Astrocyte (in vitro differentiated cells and primary cell): ENCODE measurements around the gene UBE4B.

Experiments
- EZH2 ChIP-seq: IDR thresholded peaks from 2 replicates; pipeline ENCODE4 v1.6.1; 2012; ENCODE audit warnings: mild to moderate bottlenecking, low read length, inconsistent platforms; ENCODE audit not compliant: insufficient read depth
- TF ChIP-seq, protein P1 (sequence below): IDR thresholded peaks from 2 replicates; pipeline ENCODE4 v1.5.1; 2011; ENCODE audit warnings: low read depth, mild to moderate bottlenecking, inconsistent platforms, low read length, moderate library complexity; ENCODE audit not compliant: insufficient read depth

- TF ChIP-seq, protein P1, sequence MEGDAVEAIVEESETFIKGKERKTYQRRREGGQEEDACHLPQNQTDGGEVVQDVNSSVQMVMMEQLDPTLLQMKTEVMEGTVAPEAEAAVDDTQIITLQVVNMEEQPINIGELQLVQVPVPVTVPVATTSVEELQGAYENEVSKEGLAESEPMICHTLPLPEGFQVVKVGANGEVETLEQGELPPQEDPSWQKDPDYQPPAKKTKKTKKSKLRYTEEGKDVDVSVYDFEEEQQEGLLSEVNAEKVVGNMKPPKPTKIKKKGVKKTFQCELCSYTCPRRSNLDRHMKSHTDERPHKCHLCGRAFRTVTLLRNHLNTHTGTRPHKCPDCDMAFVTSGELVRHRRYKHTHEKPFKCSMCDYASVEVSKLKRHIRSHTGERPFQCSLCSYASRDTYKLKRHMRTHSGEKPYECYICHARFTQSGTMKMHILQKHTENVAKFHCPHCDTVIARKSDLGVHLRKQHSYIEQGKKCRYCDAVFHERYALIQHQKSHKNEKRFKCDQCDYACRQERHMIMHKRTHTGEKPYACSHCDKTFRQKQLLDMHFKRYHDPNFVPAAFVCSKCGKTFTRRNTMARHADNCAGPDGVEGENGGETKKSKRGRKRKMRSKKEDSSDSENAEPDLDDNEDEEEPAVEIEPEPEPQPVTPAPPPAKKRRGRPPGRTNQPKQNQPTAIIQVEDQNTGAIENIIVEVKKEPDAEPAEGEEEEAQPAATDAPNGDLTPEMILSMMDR = no peak
- no peak for TF ChIP-seq EZH2
These were observed 51.3 kb downstream of the UBE4B start for GRCh38 chr1:10084045-10084444.
